ENCODE data around the gene ACVR2B. TPM values are rescaled to one million over a fixed set of nuclear protein-coding genes. Genes with fewer than 3 reads are reported as not detected.

Gene ACVR2B
- total RNA-seq, 1 donor from 2014 or later: 6.6 TPM

GRCh38 chr3:38496131-38496910, 42.6 kb downstream of the ACVR2B start, which contains the start of gene EXOG:
Gene EXOG, plus strand, starts transcription at chr3:38496340. Its CDS starts 28 bp downstream, at chr3:38496368.
- ATAC-seq (peak; percentile 99), DNase-seq (peak; percentile 98)
- Histone ChIP-seq H3K36me3 (no peaks in the 10 kb centered on the region), H3K27ac (peak within 1 kb of the TSS; percentile 74), H3K9me3 (no peaks in the 10 kb centered on the region), H3K4me3 (peak within 1 kb of the TSS; percentile 77), H3K4me1 (peaks cover 7% of the 10 kb centered on the region), H3K27me3 (no peaks in the 10 kb centered on the region)
- peak; percentile 85 for TF ChIP-seq CTCF (IDR thresholded peaks at IDR 0.05)
- intact Hi-C loops (cut with DNase I): no loop called here

- intact Hi-C loops (cut with DNase I): no loop called here
- H3K27ac ChIP-seq: peak overlapping the region; percentile 74
- DNase-seq (no peak), ATAC-seq (no peak)
- TF ChIP-seq CTCF (IDR thresholded peaks at IDR 0.05): no peak
- peak overlapping the region; percentile 77 for H3K4me3 ChIP-seq
- no peaks in the 10 kb centered on the region for H3K9me3 ChIP-seq
- H3K27me3 ChIP-seq: no peaks in the 10 kb centered on the region
- peaks cover 7% of the 10 kb centered on the region for H3K4me1 ChIP-seq
- H3K36me3 ChIP-seq: no peaks in the 10 kb centered on the region
Observed at GRCh38 chr3:38497031-38497430, 43.3 kb downstream of the ACVR2B start.

- peaks cover 7% of the 10 kb centered on the region for H3K4me1 ChIP-seq
- peaks cover 29% of the 10 kb centered on the region for H3K36me3 ChIP-seq
- ATAC-seq (no peak), DNase-seq (no peak)
- no peaks in the 10 kb centered on the region for H3K9me3 ChIP-seq
- no peaks in the 10 kb centered on the region for H3K27me3 ChIP-seq
- H3K27ac ChIP-seq: no peak overlapping the region
- no peak overlapping the region for H3K4me3 ChIP-seq
- intact Hi-C loops (cut with DNase I): no loop called here
- TF ChIP-seq CTCF (IDR thresholded peaks at IDR 0.05): no peak
Observed at GRCh38 chr3:38500688-38501417, 47.2 kb downstream of the ACVR2B start.

GRCh38 chr3:38507120-38507519, 53.4 kb downstream of the ACVR2B start:
- DNase-seq (no peak), ATAC-seq (no peak)
- H3K27me3 ChIP-seq: no peaks in the 10 kb centered on the region
- H3K4me3 ChIP-seq: no peak overlapping the region
- TF ChIP-seq CTCF (IDR thresholded peaks at IDR 0.05): no peak
- no peaks in the 10 kb centered on the region for H3K4me1 ChIP-seq
- H3K9me3 ChIP-seq: no peaks in the 10 kb centered on the region
- intact Hi-C loops (cut with DNase I): no loop called here
- H3K27ac ChIP-seq: no peak overlapping the region
- H3K36me3 ChIP-seq: peaks cover 82% of the 10 kb centered on the region

- DNase-seq (no peak), ATAC-seq (no peak)
- Histone ChIP-seq H3K36me3 (peaks cover 83% of the 10 kb centered on the region), H3K9me3 (no peaks in the 10 kb centered on the region), H3K4me1 (no peaks in the 10 kb centered on the region), H3K27me3 (no peaks in the 10 kb centered on the region), H3K4me3 (no peak overlapping the region), H3K27ac (no peak overlapping the region)
- intact Hi-C loops (cut with DNase I): no loop called here
- TF ChIP-seq CTCF (IDR thresholded peaks at IDR 0.05): no peak
Observed at GRCh38 chr3:38509732-38510131, 56.0 kb downstream of the ACVR2B start.
